Lung (tissue), 12 donors: ENCODE measurements around the gene DNAH9. TPM values are rescaled to one million over a fixed set of nuclear protein-coding genes. Genes with fewer than 3 reads are reported as not detected.

Source experiments
- ATAC-seq: fragments of 200-7000 bp; cut with Tn5 transposase; one replicate; pipeline ENCODE4 v1.9.1; 2020; ENCODE audit warnings: moderate number of reproducible peaks; ENCODE audit not compliant: insufficient read depth, low FRiP score
- DNase-seq, 3 donors: peaks; one replicate each; pipeline ENCODE4 v3.0.0-alpha.2; 2013 to 2017
- H3K27ac ChIP-seq, 2 donors: one replicate each; pipeline ENCODE4 v1.5.1; 2013; ENCODE audit warnings: mild to moderate bottlenecking in 2 of 2, moderate library complexity in 2 of 2, control low read depth in 1 of 2, inconsistent platforms in 1 of 2, low read depth in 1 of 2, low read length in 1 of 2
- H3K27me3 ChIP-seq, 3 donors: one replicate each; pipeline ENCODE4 v1.5.1; 2013; ENCODE audit warnings: low read length in 2 of 3; ENCODE audit not compliant: control insufficient read depth in 3 of 3, insufficient read depth in 3 of 3
- H3K36me3 ChIP-seq, 4 donors: one replicate each; pipeline ENCODE4 v1.5.1; 2013; ENCODE audit warnings: low read length in 4 of 4, mild to moderate bottlenecking in 1 of 4, moderate library complexity in 1 of 4; ENCODE audit not compliant: control insufficient read depth in 4 of 4, insufficient read depth in 4 of 4
- H3K4me1 ChIP-seq, 5 donors: one replicate each; pipeline ENCODE4 v1.5.1; 2013; ENCODE audit warnings: low read length in 5 of 5, mild to moderate bottlenecking in 2 of 5, moderate library complexity in 1 of 5; ENCODE audit not compliant: control insufficient read depth in 5 of 5, insufficient read depth in 5 of 5
- H3K4me3 ChIP-seq: one replicate; pipeline ENCODE4 v1.5.1; 2013; ENCODE audit warnings: mild to moderate bottlenecking, control low read depth, moderate library complexity
- H3K9ac ChIP-seq, 2 donors: one replicate each; pipeline ENCODE4 v1.5.1; 2013; ENCODE audit warnings: low read length in 2 of 2, control low read depth in 1 of 2; ENCODE audit not compliant: insufficient read depth in 1 of 2
- H3K9me3 ChIP-seq, 4 donors: one replicate each; pipeline ENCODE4 v1.5.1; 2013; ENCODE audit warnings: low read length in 3 of 4, mild to moderate bottlenecking in 1 of 4, moderate library complexity in 1 of 4; ENCODE audit not compliant: control insufficient read depth in 4 of 4, insufficient read depth in 3 of 4
- CTCF ChIP-seq: IDR thresholded peaks from 2 replicates; pipeline ENCODE4 v1.5.1; 2012; ENCODE audit warnings: mild to moderate bottlenecking; ENCODE audit errors: control extremely low read depth, extremely low read depth
- WGBS, 2 donors: extraction: QIAGEN DNeasy Blood & Tissue Kit; methylation state at CpG; one replicate each; pipeline ENCODE4 v1.1.7; 2013; 5-methylcytosine and 5-hydroxymethylcytosine counted together
- polyA plus RNA-seq, 2 donors: library from polyadenylated mRNA; stranded (reverse); fragments of 200-250 nt; gene quantifications; one replicate each; pipeline ENCODE4 v1.2.1, GENCODE V29; 2013
- total RNA-seq, 2 donors: library from RNA; depleted of rRNA in 1 of 2; stranded (reverse); fragments of >200 nt in 1 of 2; gene quantifications; one replicate each; pipeline ENCODE4 v1.2.1, GENCODE V29; 2014 to 2021
- donor health status: control.
- donor health status: control.
- donor health status: Bipolar disorder and iron deficiency.
- donor health status: healthy.
- donor health status: DM: yes; HTN: yes; CAD: no.

Gene DNAH9
- total and polyA plus RNA-seq, 4 donors = 4.0 to 36.1 (median 20.9) TPM

GRCh38 chr17:11950771-11951519, 352.7 kb downstream of the DNAH9 start:
- TF ChIP-seq CTCF = no peak
- Histone ChIP-seq H3K4me3 (no peak overlapping the region), H3K4me1 (peaks cover 0 to 10% (median 0%) of the 10 kb centered on the region in 5 donors), H3K9ac (no peak overlapping the region), H3K27me3 (no peaks in the 10 kb centered on the region), H3K36me3 (peaks cover 0 to 3% (median 0%) of the 10 kb centered on the region in 4 donors), H3K27ac (no peak overlapping the region), H3K9me3 (peaks cover 0 to 16% (median 3%) of the 10 kb centered on the region in 4 donors)
- 73 to 77% methylated on average over 7 of the region's 7 CpGs for WGBS, 2 donors
- ATAC-seq = no peak
- DNase-seq = no peak

- WGBS, 2 donors = 97 to 99% methylated on average over 3 of the region's 3 CpGs
- no peaks in the 10 kb centered on the region for H3K27me3 ChIP-seq
- peaks cover 0 to 16% (median 3%) of the 10 kb centered on the region in 4 donors for H3K9me3 ChIP-seq
- H3K4me3 ChIP-seq = no peak overlapping the region
- no peak for TF ChIP-seq CTCF
- DNase-seq (no peak), ATAC-seq (no peak)
- no peak overlapping the region for H3K27ac ChIP-seq
- no peak overlapping the region for H3K9ac ChIP-seq
- H3K36me3 ChIP-seq = peaks cover 0 to 6% (median 0%) of the 10 kb centered on the region in 4 donors
- H3K4me1 ChIP-seq = peaks cover 0 to 10% (median 0%) of the 10 kb centered on the region in 5 donors
Measured at GRCh38 chr17:11952610-11953009, 354.3 kb downstream of the DNAH9 start.

- Histone ChIP-seq H3K27ac (no peak overlapping the region), H3K9me3 (peaks cover 0 to 16% (median 3%) of the 10 kb centered on the region in 4 donors), H3K36me3 (peaks cover 2 to 6% (median 3%) of the 10 kb centered on the region in 4 donors), H3K9ac (no peak overlapping the region), H3K4me1 (peaks cover 0 to 4% (median 0%) of the 10 kb centered on the region in 5 donors), H3K27me3 (no peaks in the 10 kb centered on the region), H3K4me3 (no peak overlapping the region)
- DNase-seq (no peak), ATAC-seq (no peak)
- no peak for TF ChIP-seq CTCF
- 95 to 100% methylated on average over 1 of the region's 1 CpG for WGBS, 2 donors
Measured at GRCh38 chr17:11953924-11954323, 355.7 kb downstream of the DNAH9 start.
